HG02642 (cell line): ENCODE results near the gene RIGI.
"Not testable (repeated sequence)": the region's sequence is repeated elsewhere in the genome, so short reads cannot be mapped to it uniquely, and the experiment has no call there.

Experiments
- ATAC-seq: cut with Tn5 transposase; IDR thresholded peaks from one replicate; pipeline ENCODE4 v1.9.1; 2021; ENCODE audit warnings: mild to moderate bottlenecking; ENCODE audit not compliant: unreplicated experiment, poor library complexity

The RIGI gene

GRCh38 chr9:32526041-32526706 is at the start of gene RIGI:
Gene RIGI (minus strand): TSS chr9:32526196. CDS start chr9:32526166, 30 bp downstream.
- ATAC-seq: peak; percentile 71

- no peak for ATAC-seq
Measured at GRCh38 chr9:32574858-32575257, 48.9 kb upstream of the RIGI start.

DNA sequence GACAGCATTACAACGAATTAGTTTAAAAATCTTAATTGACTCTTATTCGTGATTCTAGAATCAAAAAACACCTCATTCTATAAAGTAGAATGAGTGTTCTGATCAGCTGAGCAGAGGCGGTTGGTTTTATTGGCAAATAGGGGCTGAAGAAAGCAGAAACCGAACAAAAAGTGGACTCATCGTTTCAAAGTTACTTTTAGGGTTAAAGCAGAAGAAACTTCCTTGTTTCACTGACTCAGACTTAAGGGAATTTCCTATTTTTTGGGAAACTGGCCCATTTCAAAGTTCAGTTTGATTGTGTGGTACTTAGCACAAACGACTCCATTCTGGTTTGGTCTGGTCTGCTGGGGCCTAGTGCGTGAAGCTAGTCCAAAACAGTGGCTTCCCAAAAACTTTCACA is 47.8 kb upstream of the RIGI start:
- ATAC-seq: no peak

GRCh38 chr9:32572900-32573523 is 47.0 kb upstream of the RIGI start, which contains the start of gene NDUFB6:
Gene NDUFB6 (minus strand): TSS chr9:32573159. CDS start chr9:32573060, 99 bp downstream.
- ATAC-seq: peak; percentile 89

GRCh38 chr9:32571969-32572899 is 46.2 kb upstream of the RIGI start:
- peak; percentile 85 for ATAC-seq

- ATAC-seq: no peak
Measured at GRCh38 chr9:32570262-32570661, 44.3 kb upstream of the RIGI start.

- no peak for ATAC-seq
Measured at GRCh38 chr9:32566770-32567169, 40.8 kb upstream of the RIGI start.

DNA sequence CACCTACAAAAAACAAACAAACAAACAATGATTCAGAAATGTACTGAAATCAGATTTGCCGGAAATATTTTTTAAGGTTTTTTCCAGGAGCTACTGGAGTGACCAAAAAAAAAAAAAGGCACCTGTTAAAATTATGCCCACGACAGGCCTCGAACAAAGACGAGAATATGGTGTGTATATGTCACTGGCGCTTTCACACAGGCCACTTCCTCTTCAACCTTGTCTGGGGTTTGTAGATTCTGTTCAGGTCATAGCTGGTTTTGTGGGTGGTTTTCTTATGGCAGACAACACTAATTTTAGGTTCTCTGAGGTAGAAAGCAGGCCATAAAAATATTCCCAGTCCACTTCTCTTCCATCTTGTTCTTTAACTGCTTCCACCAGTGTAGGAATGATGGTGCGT is 40.0 kb upstream of the RIGI start:
- no peak for ATAC-seq

DNA sequence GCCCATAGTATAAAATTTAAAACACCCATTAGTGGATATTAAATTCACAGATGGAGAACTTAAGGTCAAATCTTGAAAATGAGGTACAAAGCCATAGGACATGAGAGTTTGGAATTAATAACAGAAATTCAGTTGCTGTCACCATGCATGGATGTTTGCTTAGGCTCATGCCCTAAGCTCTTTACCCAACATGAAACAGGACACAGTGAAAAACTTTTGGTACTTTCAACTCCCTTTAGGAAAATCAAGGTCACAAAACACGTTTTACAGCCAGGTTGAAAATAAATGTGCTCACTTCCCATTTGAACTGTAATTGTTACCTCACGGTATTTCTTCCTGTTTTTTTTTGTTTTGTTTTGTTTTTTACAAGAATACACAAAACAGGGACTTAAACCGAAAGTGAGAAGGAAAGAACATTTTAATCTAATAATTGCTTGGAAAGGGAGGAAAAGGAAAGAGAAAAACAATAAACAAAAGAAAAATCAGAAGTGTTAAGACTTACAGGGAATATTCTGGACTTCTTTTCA is 32.5 kb upstream of the RIGI start:
- ATAC-seq: no peak

- ATAC-seq: no peak
Measured at GRCh38 chr9:32554591-32554990, 28.6 kb upstream of the RIGI start.

GRCh38 chr9:32554107-32554506 is 28.1 kb upstream of the RIGI start:
- ATAC-seq: no peak

GRCh38 chr9:32552172-32552872 is 26.3 kb upstream of the RIGI start, which contains the start of the genes SMIM27 and TOPORS:
Gene SMIM27 (plus strand): TSS chr9:32552327. CDS start chr9:32552435, 108 bp downstream.
Gene TOPORS (minus strand): TSS chr9:32552586. CDS start chr9:32552436, 150 bp downstream.
- ATAC-seq: peak; percentile 80

DNA sequence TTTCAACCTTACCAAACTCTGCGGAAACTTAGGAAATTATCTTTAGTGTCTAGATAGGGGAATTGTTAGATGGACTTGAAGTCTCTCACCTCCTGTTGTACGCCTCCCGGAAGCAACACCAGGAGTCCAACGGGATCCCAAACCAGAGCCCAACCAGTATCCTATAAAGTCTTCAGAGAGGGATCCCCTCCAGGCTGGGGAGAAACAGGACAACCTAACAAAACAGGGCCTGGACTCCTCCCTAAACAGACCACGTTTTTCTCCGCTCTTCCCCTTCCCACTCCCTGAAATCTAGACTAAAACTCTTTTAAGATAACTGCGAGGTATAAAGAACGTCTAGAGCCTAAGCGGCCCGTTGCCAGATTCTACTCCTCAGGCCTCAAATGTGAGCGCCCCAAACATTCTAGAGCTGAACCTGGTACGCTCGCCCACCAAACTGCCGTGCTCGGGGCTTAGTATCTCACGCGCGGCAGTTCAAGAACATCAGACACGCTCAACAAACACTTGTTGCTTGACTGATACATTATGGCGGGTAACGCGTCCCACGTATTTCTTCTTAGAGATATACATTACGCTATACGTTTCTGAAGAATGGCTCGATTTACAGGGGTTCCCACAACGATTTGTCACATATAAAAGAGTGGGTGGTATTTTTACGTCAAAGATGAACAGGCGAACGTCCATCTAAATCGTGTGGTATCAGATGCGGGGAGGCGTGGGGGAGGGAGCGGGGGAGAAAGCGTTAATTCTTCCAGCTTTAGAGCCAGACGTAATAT is 25.5 kb upstream of the RIGI start:
- peak; percentile 3 for ATAC-seq

DNA sequence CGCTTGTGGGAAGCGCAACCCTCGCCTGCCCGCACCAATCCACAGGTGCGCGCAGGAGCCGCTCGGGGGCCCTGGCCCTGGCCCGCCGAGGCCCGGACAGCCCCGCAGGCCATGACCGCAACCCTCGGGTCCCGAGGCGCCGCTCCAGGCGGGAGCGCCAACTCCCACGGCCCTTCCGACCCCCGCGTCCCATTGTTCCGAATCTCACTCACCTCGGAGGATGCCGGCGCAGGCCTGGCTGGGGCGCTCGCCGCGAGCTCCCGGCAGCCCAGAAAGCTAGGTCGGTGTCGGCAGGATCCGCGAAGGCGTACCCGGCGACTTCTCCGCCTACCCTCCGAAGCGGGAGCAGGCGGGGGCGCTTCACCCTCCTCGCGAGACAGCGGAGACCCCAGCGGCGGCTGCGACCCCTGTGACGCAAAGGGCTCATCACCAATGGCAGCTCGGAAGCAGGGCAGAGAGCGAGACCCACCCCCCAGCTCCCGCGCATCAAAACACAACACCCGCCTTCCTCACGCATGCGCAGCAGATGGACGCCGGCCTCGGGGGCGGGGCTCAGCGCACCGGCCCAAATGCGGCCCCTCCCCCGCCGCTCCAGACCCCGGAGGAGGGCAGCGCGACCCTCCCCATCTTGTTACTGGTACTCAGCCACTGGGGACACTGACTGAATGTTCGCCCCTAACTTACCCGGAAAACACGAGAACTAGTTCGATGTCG is 24.7 kb upstream of the RIGI start:
- peak; percentile 70 for ATAC-seq

DNA sequence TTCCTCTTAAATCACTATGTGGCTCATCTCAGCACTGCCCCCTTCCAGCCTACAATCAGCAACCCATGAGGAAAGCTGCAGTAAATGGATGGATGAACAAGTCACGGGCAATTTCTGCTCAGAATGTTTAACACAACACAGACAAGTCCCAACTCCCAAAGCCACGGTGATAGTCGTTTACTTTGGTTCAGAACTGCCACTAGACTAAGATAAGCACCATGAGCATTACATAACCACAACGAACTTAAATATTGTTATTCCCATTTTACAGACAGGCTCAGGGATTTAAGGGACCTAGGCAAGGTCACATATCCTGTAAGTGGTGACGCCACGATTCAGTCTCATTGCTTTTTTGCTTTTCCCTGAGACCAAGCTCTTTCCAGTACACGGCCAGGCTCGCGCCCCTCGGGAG is 24.2 kb upstream of the RIGI start:
- no peak for ATAC-seq

DNA sequence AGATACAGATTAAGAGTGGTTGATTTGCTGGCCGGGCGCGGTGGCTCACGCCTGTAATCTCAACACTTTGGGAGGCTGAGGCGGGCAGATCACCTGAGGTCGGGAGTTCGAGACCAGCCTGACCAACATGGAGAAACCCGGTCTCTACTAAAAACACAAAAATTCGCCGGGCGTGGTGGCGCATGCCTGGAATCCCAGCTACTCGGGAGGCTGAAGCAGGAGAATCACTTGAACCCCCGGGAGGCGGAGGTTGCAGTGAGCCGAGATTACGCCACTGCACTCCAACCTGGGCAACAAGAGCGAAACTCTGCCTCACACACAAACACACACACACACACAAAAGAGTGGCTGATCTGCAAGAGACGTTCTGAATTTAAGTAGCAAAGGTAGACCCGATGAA is 22.2 kb upstream of the RIGI start:
- not testable (repeated sequence) for ATAC-seq

GRCh38 chr9:32545884-32546283 is 19.9 kb upstream of the RIGI start:
- ATAC-seq: no peak

DNA sequence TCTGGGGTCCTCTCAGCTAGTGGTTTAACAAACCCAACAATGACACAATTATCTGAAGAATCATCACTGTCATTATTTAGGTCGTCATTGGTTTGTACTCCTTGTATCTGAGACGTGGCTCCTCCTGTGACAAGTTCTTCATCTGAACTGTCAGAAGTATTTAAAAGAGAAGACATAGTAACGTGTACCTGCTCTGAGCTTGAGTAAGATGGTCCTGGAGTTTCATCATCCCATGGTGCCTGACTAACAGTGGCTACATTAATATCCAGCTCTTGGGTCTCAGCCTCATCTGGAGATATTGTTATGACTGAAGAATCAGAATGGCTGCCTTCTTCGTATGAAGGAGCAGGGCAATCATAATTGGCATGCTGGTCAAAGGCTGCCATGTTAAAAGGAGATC is 17.1 kb upstream of the RIGI start:
- no peak for ATAC-seq

GRCh38 chr9:32533816-32534215 is 7.8 kb upstream of the RIGI start:
- ATAC-seq: no peak
